ENCODE results near the gene LAGE3.

DNA sequence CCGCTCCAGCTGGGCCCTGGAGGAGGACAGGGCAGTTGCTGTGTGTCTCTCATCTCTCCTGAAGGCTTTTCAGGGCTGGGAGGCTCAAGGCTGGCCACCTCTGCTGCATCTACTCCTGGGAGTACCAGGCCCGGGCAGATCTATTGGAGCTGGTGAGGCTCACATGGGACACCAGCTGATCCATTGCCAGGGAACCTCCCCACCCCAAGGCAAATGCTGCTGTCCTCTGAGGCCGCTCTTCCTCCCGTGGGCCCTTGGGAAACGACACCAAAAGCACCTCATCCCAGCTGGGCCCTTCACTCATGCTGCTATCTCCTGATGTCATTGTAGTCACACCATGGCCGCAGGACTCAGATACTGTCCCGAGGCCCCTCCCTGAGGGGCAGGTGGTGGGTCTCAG, 3.7 kb upstream of the LAGE3 start:
- no peak for TF ChIP-seq POLR2A (IDR thresholded peaks at IDR 0.05)
- TF ChIP-seq, protein P1, sequence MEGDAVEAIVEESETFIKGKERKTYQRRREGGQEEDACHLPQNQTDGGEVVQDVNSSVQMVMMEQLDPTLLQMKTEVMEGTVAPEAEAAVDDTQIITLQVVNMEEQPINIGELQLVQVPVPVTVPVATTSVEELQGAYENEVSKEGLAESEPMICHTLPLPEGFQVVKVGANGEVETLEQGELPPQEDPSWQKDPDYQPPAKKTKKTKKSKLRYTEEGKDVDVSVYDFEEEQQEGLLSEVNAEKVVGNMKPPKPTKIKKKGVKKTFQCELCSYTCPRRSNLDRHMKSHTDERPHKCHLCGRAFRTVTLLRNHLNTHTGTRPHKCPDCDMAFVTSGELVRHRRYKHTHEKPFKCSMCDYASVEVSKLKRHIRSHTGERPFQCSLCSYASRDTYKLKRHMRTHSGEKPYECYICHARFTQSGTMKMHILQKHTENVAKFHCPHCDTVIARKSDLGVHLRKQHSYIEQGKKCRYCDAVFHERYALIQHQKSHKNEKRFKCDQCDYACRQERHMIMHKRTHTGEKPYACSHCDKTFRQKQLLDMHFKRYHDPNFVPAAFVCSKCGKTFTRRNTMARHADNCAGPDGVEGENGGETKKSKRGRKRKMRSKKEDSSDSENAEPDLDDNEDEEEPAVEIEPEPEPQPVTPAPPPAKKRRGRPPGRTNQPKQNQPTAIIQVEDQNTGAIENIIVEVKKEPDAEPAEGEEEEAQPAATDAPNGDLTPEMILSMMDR (IDR thresholded peaks at IDR 0.05) = no peak
